ENCODE results near the gene SLC26A9.

The SLC26A9 gene

DNA sequence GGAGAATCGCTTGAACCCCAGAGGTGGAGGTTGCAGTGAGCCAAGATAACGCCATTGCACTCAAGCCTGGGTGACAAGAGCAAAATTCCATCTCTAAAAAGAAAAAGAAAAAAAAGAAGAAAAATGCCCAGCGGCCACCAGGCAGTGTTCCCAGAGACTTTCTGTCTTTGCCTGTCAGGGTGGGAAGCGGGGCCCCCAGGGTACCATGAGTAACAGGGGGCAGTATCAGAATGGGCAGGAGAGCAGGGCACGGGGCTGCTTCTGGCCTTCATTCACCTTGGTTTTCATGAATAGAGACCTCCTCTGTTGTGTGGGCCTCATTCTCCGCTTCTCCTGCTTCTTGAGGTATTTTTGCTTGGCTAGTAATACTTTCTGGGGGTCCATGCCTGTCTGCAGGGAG is 20.4 kb downstream of the SLC26A9 start:
- TF ChIP-seq, protein P1, sequence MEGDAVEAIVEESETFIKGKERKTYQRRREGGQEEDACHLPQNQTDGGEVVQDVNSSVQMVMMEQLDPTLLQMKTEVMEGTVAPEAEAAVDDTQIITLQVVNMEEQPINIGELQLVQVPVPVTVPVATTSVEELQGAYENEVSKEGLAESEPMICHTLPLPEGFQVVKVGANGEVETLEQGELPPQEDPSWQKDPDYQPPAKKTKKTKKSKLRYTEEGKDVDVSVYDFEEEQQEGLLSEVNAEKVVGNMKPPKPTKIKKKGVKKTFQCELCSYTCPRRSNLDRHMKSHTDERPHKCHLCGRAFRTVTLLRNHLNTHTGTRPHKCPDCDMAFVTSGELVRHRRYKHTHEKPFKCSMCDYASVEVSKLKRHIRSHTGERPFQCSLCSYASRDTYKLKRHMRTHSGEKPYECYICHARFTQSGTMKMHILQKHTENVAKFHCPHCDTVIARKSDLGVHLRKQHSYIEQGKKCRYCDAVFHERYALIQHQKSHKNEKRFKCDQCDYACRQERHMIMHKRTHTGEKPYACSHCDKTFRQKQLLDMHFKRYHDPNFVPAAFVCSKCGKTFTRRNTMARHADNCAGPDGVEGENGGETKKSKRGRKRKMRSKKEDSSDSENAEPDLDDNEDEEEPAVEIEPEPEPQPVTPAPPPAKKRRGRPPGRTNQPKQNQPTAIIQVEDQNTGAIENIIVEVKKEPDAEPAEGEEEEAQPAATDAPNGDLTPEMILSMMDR (conservative IDR thresholded peaks at IDR 0.05; ENCODE audit: low read depth, low read length): no peak
- H3K27ac ChIP-seq: no peak overlapping the region
- no peak overlapping the region for H3K4me2 ChIP-seq
- H4K20me1 ChIP-seq (ENCODE audit: insufficient read depth): no peaks in the 10 kb centered on the region
- H3K27me3 ChIP-seq (ENCODE audit: insufficient read depth, low read depth): no peaks in the 10 kb centered on the region
- no peaks in the 10 kb centered on the region for H3K36me3 ChIP-seq (ENCODE audit: insufficient read depth)
- no peaks in the 10 kb centered on the region for H3K4me1 ChIP-seq (ENCODE audit: low read depth, poor library complexity, severe bottlenecking)
- H3K4me3 ChIP-seq (IDR thresholded peaks at IDR 0.05; ENCODE audit: insufficient read depth, low read depth, low read length): no peak overlapping the region
- H3K79me2 ChIP-seq (ENCODE audit: insufficient read depth, low read depth): no peaks in the 10 kb centered on the region
- H2AFZ ChIP-seq (ENCODE audit: low read depth): no peak overlapping the region
- no peak overlapping the region for H3K9ac ChIP-seq

DNA sequence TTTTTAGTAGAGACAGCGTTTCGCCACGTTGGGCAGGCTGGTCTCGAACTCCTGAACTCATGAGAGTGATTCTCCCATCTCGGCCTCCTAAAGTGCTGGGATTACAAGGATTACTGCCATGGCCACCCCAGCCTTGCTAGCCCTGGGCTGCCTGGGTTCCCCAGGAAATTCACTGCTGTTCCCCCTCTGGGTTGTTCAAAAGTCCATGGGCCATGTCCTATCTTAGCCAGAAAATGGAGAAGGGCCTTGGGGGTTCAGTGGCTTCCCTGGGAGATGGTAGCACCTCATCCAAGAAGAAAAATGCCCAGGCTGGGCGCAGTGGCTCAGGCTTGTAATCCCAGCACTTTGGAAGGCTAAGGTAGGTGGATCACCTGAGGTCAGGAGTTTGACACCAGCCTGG is 20.9 kb downstream of the SLC26A9 start:
- Histone ChIP-seq H3K9ac (no peak overlapping the region), H3K4me3 (IDR thresholded peaks at IDR 0.05; ENCODE audit: insufficient read depth, low read depth, low read length) (no peak overlapping the region), H3K27ac (no peak overlapping the region), H3K4me1 (ENCODE audit: low read depth, poor library complexity, severe bottlenecking) (no peaks in the 10 kb centered on the region), H4K20me1 (ENCODE audit: insufficient read depth) (no peaks in the 10 kb centered on the region), H3K79me2 (ENCODE audit: insufficient read depth, low read depth) (no peaks in the 10 kb centered on the region), H3K4me2 (no peak overlapping the region), H2AFZ (ENCODE audit: low read depth) (no peak overlapping the region), H3K27me3 (ENCODE audit: insufficient read depth, low read depth) (no peaks in the 10 kb centered on the region), H3K36me3 (ENCODE audit: insufficient read depth) (no peaks in the 10 kb centered on the region)
- TF ChIP-seq, protein P1 (conservative IDR thresholded peaks at IDR 0.05; ENCODE audit: low read depth, low read length): no peak

DNA sequence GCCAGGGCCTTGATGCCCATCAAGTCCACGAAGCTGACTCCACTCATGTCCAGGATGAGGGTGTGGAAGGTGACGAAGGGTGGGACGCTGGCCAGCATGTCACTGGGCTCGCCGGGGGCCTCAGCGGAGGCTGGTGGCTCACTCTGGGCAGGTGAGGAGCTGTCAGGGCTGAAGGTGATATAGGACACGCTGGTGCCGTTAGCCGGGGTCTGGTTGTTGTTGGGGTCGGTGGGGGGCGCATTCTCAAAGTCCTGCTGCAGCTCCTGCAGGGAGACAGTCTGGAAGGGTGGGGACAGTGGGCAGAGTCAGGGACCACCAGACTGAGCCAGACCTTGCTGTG is 21.7 kb downstream of the SLC26A9 start:
- H2AFZ ChIP-seq (ENCODE audit: low read depth): no peak overlapping the region
- H3K36me3 ChIP-seq (ENCODE audit: insufficient read depth): no peaks in the 10 kb centered on the region
- H3K79me2 ChIP-seq (ENCODE audit: insufficient read depth, low read depth): no peaks in the 10 kb centered on the region
- no peaks in the 10 kb centered on the region for H3K4me1 ChIP-seq (ENCODE audit: low read depth, poor library complexity, severe bottlenecking)
- TF ChIP-seq, protein P1 (conservative IDR thresholded peaks at IDR 0.05; ENCODE audit: low read depth, low read length): no peak
- H3K9ac ChIP-seq: no peak overlapping the region
- no peaks in the 10 kb centered on the region for H3K27me3 ChIP-seq (ENCODE audit: insufficient read depth, low read depth)
- no peak overlapping the region for H3K4me2 ChIP-seq
- no peak overlapping the region for H3K27ac ChIP-seq
- no peaks in the 10 kb centered on the region for H4K20me1 ChIP-seq (ENCODE audit: insufficient read depth)
- no peak overlapping the region for H3K4me3 ChIP-seq (IDR thresholded peaks at IDR 0.05; ENCODE audit: insufficient read depth, low read depth, low read length)

DNA sequence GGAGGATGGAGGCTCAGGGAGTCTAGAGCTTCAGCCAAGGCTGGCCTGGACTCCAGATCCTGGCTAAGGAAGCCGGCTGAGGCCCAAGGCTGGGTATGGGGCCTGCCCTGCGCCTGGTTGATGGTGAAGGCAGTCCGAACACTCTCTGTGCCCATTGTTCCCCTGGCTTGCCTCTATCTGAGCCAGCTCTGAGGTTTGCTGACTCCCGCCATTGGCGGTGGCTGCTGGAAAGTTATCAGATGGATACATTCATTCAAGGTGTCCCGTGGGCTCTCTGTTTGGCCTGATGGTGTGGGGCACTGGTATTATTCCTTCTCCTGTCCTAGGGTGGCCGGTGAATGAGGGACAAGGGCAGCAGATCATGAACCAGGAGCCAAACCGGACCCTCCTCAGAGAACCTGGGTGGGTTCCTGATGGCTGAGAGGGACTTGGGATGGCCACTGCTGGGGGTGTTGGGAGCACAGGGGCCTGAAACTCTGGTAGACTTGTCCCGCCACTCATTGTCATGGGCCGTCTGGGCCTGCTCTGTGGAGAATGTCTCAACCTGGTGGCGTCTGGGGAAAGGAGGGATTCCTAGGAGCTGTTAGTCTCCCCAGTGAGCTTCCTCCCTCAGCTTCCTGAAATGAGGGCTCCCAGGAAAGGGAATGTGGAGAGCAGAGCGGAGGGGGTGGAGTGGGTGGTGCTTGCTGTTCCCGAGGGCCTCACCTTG is 22.2 kb downstream of the SLC26A9 start:
- H3K27ac ChIP-seq: no peak overlapping the region

More for the DNA sequence above, 22.2 kb downstream of the SLC26A9 start:
- no peak overlapping the region for H3K9ac ChIP-seq
- H4K20me1 ChIP-seq (ENCODE audit: insufficient read depth): no peaks in the 10 kb centered on the region
- H3K27me3 ChIP-seq (ENCODE audit: insufficient read depth, low read depth): no peaks in the 10 kb centered on the region
- H3K4me2 ChIP-seq: no peak overlapping the region
- no peak overlapping the region for H3K4me3 ChIP-seq (IDR thresholded peaks at IDR 0.05; ENCODE audit: insufficient read depth, low read depth, low read length)
- no peaks in the 10 kb centered on the region for H3K4me1 ChIP-seq (ENCODE audit: low read depth, poor library complexity, severe bottlenecking)
- no peaks in the 10 kb centered on the region for H3K36me3 ChIP-seq (ENCODE audit: insufficient read depth)
- TF ChIP-seq, protein P1 (conservative IDR thresholded peaks at IDR 0.05; ENCODE audit: low read depth, low read length): no peak
- no peak overlapping the region for H2AFZ ChIP-seq (ENCODE audit: low read depth)
- no peaks in the 10 kb centered on the region for H3K79me2 ChIP-seq (ENCODE audit: insufficient read depth, low read depth)

All from KMS-11 (cell line).